Measurements from ENCODE around the gene TFB1M.
A peak's percentile ranks its signal among the peaks of the same experiment; 100 is the strongest.

Gene TFB1M

GRCh38 chr6:155328074-155328538 lies 13.8 kb upstream of the TFB1M start:
- no peak for TF ChIP-seq CTCF (IDR thresholded peaks at IDR 0.05; ENCODE audit: low read depth, low read length)
- no peak overlapping the region for H3K4me3 ChIP-seq (ENCODE audit: low read depth, low read length)

GRCh38 chr6:155327326-155328073 lies 13.2 kb upstream of the TFB1M start:
- no peak overlapping the region for H3K4me3 ChIP-seq (ENCODE audit: low read depth, low read length)
- peak; percentile 57 for TF ChIP-seq CTCF (IDR thresholded peaks at IDR 0.05; ENCODE audit: low read depth, low read length)

GRCh38 chr6:155325700-155326516 lies 11.6 kb upstream of the TFB1M start:
- TF ChIP-seq CTCF (IDR thresholded peaks at IDR 0.05; ENCODE audit: low read depth, low read length) = no peak
- H3K4me3 ChIP-seq (ENCODE audit: low read depth, low read length) = no peak overlapping the region

- no peak overlapping the region for H3K4me3 ChIP-seq (ENCODE audit: low read depth, low read length)
- no peak for TF ChIP-seq CTCF (IDR thresholded peaks at IDR 0.05; ENCODE audit: low read depth, low read length)
These were observed 10.7 kb upstream of the TFB1M start for GRCh38 chr6:155324993-155325392.

GRCh38 chr6:155324172-155324571 lies 9.9 kb upstream of the TFB1M start:
- H3K4me3 ChIP-seq (ENCODE audit: low read depth, low read length) = no peak overlapping the region

GRCh38 chr6:155319902-155320301 lies 5.6 kb upstream of the TFB1M start:
- H3K4me3 ChIP-seq (ENCODE audit: low read depth, low read length) = no peak overlapping the region
- no peak for TF ChIP-seq CTCF (IDR thresholded peaks at IDR 0.05; ENCODE audit: low read depth, low read length)

More at GRCh38 chr6:155324172-155324571, 9.9 kb upstream of the TFB1M start:
- no peak for TF ChIP-seq CTCF (IDR thresholded peaks at IDR 0.05; ENCODE audit: low read depth, low read length)

GRCh38 chr6:155317186-155317585 lies 2.9 kb upstream of the TFB1M start:
- no peak overlapping the region for H3K4me3 ChIP-seq (ENCODE audit: low read depth, low read length)
- TF ChIP-seq CTCF (IDR thresholded peaks at IDR 0.05; ENCODE audit: low read depth, low read length) = no peak
